Smooth muscle cell (in vitro differentiated cells): ENCODE data around the gene DLX2. TPM values are rescaled to one million over a fixed set of nuclear protein-coding genes. Genes with fewer than 3 reads are reported as not detected.
A peak's percentile ranks its signal among the peaks of the same experiment; 100 is the strongest.

Experiments
- DNase-seq: peaks from one replicate; lab custom pipeline; 2025; ENCODE audit not compliant: unreplicated experiment; lab: John Stamatoyannopoulos, UW
- H2AFZ ChIP-seq: fragments of 200-600 bp; sonication (generic); 2 replicates; pipeline ENCODE4 v1.6.0; 2016; ENCODE audit warnings: antibody characterized with exemption, low read depth, mild to moderate bottlenecking
- H3F3A ChIP-seq: fragments of 200-600 bp; sonication (generic); 2 replicates; pipeline ENCODE4 v1.6.0; 2017; ENCODE audit warnings: antibody characterized with exemption, low read depth
- H3K27ac ChIP-seq: fragments of 200-600 bp; sonication (generic); 2 replicates; pipeline ENCODE4 v1.5.1; 2016; ENCODE audit warnings: low read depth, mild to moderate bottlenecking
- H3K27me3 ChIP-seq: fragments of 200-600 bp; sonication (generic); 2 replicates; pipeline ENCODE4 v1.6.1; 2016; ENCODE audit warnings: low read depth, mild to moderate bottlenecking
- H3K36me3 ChIP-seq: fragments of 200-600 bp; sonication (generic); 2 replicates; pipeline ENCODE4 v1.5.1; 2016; ENCODE audit warnings: low read depth
- H3K4me1 ChIP-seq: fragments of 200-600 bp; sonication (generic); 2 replicates; pipeline ENCODE4 v1.5.1; 2016; ENCODE audit warnings: low read depth
- H3K4me2 ChIP-seq: fragments of 200-600 bp; sonication (generic); 2 replicates; pipeline ENCODE4 v1.6.0; 2016; ENCODE audit warnings: mild to moderate bottlenecking
- H3K4me3 ChIP-seq: fragments of 200-600 bp; sonication (generic); 2 replicates; pipeline ENCODE4 v1.5.1; 2016; ENCODE audit warnings: mild to moderate bottlenecking
- H3K79me2 ChIP-seq: fragments of 200-600 bp; sonication (generic); 2 replicates; pipeline ENCODE4 v1.6.0; 2016; ENCODE audit warnings: low read depth, mild to moderate bottlenecking
- H3K9ac ChIP-seq: fragments of 200-600 bp; sonication (generic); 2 replicates; pipeline ENCODE4 v1.6.0; 2016; ENCODE audit warnings: low read depth
- H3K9me3 ChIP-seq: fragments of 200-600 bp; sonication (generic); replicated peaks from 2 replicates; pipeline ENCODE4 v1.5.1; 2016; ENCODE audit warnings: low read depth
- H4K20me1 ChIP-seq: fragments of 200-600 bp; sonication (generic); 2 replicates; pipeline ENCODE4 v1.6.0; 2016; ENCODE audit warnings: low read depth
- CTCF ChIP-seq: fragments of 200-600 bp; sonication (generic); IDR thresholded peaks from 2 replicates; pipeline ENCODE4 v1.5.1; 2017; ENCODE audit warnings: borderline replicate concordance, mild to moderate bottlenecking, antibody characterized with exemption; ENCODE audit not compliant: insufficient read depth, poor library complexity, severe bottlenecking
- WGBS: methylation state at CpG from one replicate; pipeline ENCODE4 v1.1.7; 2016; ENCODE audit warnings: low lambda C conversion rate; 5-methylcytosine and 5-hydroxymethylcytosine counted together
- polyA plus RNA-seq: library from polyadenylated mRNA; unstranded; fragments of >200 nt; fragmentation: Nextera tagmentation; extraction: Ambion mirVana; gene quantifications from 2 replicates; pipeline ENCODE4 v1.2.1, GENCODE V29; 2016
- total RNA-seq: library from RNA; depleted of rRNA; stranded (reverse); fragments of >200 nt; gene quantifications from 2 replicates; pipeline ENCODE4 v1.2.3, GENCODE V29; 2014

Gene DLX2
- total and polyA plus RNA-seq, 2 experiments from 2014 or later = 1.9 TPM

GRCh38 chr2:172089005-172089504 lies 13.6 kb downstream of the DLX2 start:
- no peaks in the 10 kb centered on the region for H3F3A ChIP-seq
- peak overlapping the region; percentile 92 for H3K4me2 ChIP-seq
- no peak for TF ChIP-seq CTCF
- no peaks in the 10 kb centered on the region for H3K36me3 ChIP-seq
- H2AFZ ChIP-seq = no peak overlapping the region
- no peak overlapping the region for H3K9ac ChIP-seq
- H3K79me2 ChIP-seq = no peaks in the 10 kb centered on the region
- no peak overlapping the region for H3K4me3 ChIP-seq
- peaks cover 100% of the 10 kb centered on the region for H3K27me3 ChIP-seq
- peaks cover 32% of the 10 kb centered on the region for H3K4me1 ChIP-seq
- 29% methylated on average over 10 of the region's 10 CpGs for WGBS
- no peak for DNase-seq
- no peaks in the 10 kb centered on the region for H3K9me3 ChIP-seq
- no peak overlapping the region for H3K27ac ChIP-seq
- no peaks in the 10 kb centered on the region for H4K20me1 ChIP-seq

GRCh38 chr2:172088245-172089004 lies 14.3 kb downstream of the DLX2 start:
- Histone ChIP-seq H2AFZ (no peak overlapping the region), H3K9ac (no peak overlapping the region), H3K9me3 (no peaks in the 10 kb centered on the region), H3K4me1 (peaks cover 35% of the 10 kb centered on the region), H3K79me2 (no peaks in the 10 kb centered on the region), H3K36me3 (no peaks in the 10 kb centered on the region), H3K4me2 (peak overlapping the region; percentile 92), H3K4me3 (peak overlapping the region; percentile 54), H3K27me3 (peaks cover 100% of the 10 kb centered on the region), H4K20me1 (no peaks in the 10 kb centered on the region), H3F3A (no peaks in the 10 kb centered on the region), H3K27ac (no peak overlapping the region)
- WGBS = 18% methylated on average over 36 of the region's 37 CpGs
- no peak for DNase-seq
- TF ChIP-seq CTCF = no peak

GRCh38 chr2:172087780-172088244 lies 14.9 kb downstream of the DLX2 start:
- TF ChIP-seq CTCF = no peak
- H3K36me3 ChIP-seq = no peaks in the 10 kb centered on the region
- no peak for DNase-seq
- peak overlapping the region; percentile 54 for H3K4me3 ChIP-seq
- H3K27me3 ChIP-seq = peaks cover 100% of the 10 kb centered on the region
- H2AFZ ChIP-seq = no peak overlapping the region
- H3K4me1 ChIP-seq = peaks cover 35% of the 10 kb centered on the region
- H3K4me2 ChIP-seq = peak overlapping the region; percentile 92
- no peak overlapping the region for H3K9ac ChIP-seq
- no peak overlapping the region for H3K27ac ChIP-seq
- H3K9me3 ChIP-seq = no peaks in the 10 kb centered on the region
- no peaks in the 10 kb centered on the region for H3K79me2 ChIP-seq
- 23% methylated on average over 23 of the region's 23 CpGs for WGBS
- H3F3A ChIP-seq = no peaks in the 10 kb centered on the region
- H4K20me1 ChIP-seq = no peaks in the 10 kb centered on the region
